HG02678 (cell line): ENCODE results near the gene BZW2.
"Not testable (repeated sequence)": the region's sequence is repeated elsewhere in the genome, so short reads cannot be mapped to it uniquely, and the experiment has no call there.

Experiments used
- ATAC-seq: cut with Tn5 transposase; IDR thresholded peaks from one replicate; pipeline ENCODE4 v1.9.1; 2021; ENCODE audit warnings: mild to moderate bottlenecking, moderate library complexity; ENCODE audit not compliant: unreplicated experiment

Gene BZW2

DNA sequence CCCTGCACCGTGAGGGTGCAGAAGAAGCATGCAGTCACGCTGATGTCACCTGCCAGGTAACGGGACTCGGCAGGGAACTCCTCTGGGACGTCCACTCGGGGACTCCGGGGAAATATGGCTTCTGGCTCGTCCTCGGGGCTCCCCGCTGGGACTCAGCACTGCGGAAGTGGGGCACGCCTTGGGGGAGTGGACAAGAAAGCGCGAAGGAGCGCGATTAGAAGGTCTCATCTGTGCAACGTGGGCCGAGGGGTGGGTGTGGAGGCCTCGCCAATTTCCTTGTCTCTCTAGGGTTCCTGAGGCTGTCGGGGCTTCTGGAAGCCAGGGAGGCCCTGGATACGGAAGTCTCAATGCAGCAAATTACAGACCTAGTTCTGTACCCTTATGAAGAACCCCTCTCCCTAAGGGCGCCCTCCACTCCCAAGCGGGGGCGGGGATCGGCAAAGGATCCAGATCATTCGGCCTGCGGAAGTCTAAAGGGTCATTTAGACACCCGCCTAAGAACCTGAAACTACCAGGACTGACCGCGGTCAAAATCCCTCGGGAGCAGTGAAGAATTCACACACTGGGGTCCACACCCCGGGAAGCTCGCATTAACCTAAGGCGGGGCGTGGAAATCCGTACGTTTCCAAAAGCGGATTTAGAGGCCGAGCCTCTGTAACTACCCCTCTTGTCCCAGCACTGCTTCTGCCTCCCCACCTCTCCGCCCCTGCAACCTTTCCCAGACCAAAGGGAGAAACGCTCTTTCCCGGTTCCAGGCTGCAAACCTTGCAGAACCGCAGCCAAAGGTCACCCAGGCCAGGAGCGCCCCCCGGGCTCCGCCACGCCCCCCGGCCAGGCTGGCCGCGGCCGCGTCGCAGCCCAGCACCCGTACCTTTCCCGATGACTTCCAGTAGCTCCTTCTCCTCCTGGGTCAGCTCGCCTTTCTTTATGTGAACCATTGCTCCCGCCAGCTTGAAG is 1.1 kb upstream of the BZW2 start:
- no peak for ATAC-seq

DNA sequence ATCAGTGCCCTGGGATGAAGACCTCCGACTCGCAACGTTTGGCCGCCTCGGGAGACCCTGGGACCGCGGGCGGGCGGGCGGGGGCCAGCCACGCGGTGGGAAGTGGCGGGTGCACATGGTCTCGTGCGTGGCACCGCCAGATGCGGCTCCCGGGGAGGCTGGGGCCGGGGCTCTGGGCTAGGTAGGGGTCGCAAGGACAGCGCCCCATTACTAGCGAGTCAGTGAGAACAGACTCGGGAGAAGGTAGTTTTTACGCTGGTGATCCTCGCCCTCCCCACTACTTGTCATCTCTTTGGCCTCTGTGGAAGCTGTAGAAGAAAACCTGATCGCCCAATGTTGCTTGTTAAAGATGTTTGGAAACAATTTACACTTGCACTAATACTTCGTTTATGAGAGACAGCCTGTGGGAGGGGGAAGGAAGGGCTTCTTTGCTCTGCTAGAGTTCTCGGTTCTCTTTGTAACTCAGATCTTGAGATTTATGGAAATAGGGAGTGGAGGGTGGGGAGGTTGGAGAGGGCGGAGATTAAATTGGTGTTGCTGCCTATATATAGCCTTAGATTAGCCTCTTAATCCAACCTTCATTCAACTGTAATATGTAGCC is 591 bp downstream of the BZW2 start:
- no peak for ATAC-seq

DNA sequence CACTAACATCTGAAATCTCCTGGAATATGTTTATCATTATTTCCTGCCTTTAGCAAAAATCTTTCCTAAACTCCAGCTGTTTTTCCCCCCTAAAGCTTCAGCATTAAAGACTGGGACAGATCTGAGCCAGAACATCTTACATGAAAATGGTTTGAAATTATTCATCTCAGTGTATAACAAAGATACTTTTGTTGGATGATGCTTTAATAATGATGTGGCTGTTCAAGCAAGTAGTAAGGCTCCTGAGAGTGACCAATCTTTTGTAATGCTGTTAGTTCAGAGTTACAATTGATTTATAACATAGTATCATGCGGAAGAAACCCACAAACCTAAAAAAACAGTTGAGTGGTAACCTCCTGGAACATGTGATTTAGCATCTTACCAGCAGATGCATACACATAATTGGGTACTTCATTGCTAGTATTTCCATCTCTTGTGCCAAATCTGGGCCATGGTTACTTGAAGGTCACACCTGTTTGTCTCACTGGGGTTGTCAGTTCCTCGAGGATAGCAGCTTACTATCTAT is 1.5 kb downstream of the BZW2 start:
- ATAC-seq: no peak

DNA sequence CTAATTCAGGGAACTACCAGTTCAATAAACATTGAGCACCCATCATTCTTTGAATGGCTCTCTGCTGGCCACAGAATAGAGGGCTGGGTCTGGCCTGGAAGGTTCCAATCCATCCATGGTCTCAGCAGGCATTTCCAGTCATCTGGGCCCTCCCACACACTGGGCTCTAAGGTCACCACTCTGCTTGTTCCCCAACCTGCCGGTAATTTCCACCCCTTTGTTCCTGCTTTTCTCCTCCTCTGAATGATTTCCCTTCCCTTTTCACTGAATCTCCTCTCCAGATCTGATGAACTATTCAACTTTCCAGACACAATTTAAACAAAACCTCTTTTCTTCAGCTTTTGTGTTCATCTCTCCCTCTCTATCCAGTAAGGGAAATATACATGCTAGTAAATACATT is 2.6 kb downstream of the BZW2 start:
- no peak for ATAC-seq

DNA sequence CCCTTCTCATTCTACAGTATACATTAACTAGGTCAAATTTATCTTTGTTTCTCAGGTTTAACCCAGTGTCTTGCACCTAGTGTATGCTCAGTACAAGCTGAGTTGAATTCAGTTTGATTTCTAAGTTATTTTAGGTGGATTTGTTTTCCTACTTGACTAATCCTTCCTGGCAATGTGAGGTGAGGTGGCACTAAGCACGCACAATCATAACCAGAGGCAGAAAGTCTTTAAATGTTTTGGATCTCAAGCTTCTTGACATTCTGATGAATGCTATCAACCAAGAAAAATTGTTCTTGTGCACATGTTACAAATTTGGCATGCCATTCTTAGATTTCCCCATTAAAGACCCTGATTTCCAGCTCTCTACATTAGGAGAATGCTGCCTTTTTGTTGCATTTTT is 3.2 kb downstream of the BZW2 start:
- ATAC-seq: no peak

DNA sequence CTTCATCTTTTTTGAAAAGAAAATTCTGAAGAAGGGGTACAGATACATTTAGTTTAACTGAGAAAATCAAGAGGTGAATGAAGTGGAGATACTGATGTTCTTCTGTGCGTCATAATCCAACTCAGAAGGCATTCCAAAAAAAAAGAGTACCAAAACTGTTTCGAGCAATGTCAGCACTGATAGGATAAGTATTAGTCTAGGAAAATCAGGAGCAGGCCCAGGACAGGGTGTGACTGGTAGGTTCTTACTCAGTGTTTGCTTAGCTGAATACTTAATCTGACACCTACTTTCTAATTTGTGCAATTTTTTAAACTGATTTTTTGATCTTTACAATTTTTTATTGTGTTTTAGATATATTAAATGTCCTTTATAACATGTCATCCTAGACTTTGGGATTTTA is 4.3 kb downstream of the BZW2 start:
- no peak for ATAC-seq

DNA sequence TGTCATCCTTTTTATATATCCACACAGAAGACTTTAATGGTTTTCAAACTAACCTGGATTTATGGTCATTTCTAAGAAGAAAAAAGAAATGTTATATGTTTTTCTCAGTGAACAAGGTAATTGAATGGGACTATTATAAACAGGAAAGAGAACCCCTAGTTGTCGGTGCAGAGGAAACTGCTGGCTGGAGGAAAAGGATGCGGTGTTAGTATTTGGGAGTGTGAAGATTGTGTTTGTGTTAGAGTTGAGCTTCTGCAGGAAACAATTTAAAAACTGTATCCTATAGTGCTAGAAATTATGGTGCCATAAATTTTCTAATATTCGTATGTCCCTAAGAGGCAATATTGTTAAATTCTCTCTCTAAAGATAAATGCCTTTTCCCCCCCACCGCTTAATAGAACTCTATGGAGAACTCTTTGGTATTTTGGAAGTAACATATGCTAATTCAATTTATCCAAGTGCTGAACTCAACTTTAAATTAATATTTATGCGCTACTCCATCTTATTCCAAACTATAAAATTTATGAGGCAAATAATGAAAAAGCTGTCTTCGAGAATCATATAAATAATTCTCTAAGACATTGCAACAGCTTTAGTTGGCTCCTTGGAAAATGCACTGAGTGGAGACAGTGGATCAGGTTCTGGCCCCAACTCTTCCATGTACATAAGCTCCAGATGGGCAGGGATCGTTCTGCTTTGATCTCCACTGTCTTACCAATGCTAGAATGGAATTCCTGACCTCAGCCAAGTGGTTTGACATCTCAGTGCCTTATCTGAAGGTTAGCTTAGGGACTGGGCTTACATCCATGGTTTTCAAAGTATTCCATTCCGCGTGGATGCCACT is 5.6 kb downstream of the BZW2 start:
- no peak for ATAC-seq

DNA sequence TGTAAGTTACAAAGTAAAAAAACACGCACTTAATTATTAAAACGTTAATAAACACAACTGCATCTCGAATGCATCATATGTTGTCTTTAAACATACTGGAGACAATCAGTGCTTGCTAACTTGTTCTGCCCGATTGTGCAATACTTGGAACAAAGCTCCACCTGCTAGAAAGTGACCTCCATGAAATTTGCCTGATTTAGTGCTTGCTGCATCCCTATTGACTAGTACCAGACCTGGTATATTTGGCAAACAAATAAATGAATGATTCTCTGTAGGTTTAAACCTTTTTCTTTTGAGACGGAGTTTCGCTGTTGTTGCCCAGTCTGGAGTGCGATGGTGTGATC is 6.2 kb downstream of the BZW2 start:
- no peak for ATAC-seq

DNA sequence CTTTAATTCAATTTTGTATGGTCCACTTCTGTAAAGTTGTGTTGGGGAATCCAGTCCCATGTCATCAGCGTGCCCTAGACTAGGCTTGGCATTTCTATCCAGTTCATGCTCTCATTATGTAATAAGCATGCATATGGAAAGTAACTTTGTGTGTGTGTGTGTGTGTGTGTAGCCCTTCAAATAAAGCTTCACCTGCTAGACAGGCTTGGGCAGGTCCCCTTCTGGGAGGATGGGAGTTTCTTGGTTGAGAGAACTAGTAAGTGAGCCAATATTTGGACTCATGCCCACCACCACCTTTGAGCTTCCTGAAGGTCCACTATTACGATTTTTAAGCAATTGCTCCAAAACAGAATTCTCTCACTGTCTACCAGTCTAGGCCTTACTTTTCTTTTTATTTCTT is 6.9 kb downstream of the BZW2 start:
- no peak for ATAC-seq

DNA sequence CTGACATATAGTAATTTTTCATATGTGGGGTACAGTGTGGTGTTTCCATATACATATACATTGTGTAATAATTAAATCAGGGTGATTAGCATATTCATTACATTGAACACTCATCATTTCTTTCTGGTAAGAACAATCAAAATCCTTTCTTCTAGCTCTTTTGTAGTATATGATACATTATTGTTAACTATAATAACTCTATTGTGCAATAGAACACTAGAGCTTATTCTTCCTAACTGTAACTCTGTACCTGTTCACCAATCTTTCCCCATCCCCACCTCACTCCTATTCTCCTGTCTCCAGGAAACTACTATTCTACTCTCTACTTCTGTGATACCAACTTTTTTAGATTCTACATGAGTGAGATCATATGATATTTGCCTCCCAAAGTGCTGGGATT is 9.4 kb downstream of the BZW2 start:
- no peak for ATAC-seq

DNA sequence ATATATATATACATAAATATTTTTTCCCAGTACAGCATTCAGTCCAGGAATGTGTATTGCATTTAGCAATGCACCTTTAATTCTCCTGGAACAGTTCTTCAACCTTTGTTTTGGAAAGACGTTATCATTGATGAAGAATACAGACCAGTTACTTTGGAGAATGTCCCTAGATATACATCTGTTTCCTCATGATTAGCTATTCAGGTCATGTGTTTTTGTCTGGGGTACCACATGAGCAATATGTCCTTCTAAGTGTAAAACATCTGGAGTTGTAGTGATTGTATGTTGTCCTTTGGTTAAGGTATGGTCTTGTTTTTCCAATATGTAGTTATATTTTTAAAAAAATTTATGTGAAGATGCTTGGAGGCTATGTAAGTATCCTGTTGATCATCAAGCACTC is 10.2 kb downstream of the BZW2 start:
- no peak for ATAC-seq

DNA sequence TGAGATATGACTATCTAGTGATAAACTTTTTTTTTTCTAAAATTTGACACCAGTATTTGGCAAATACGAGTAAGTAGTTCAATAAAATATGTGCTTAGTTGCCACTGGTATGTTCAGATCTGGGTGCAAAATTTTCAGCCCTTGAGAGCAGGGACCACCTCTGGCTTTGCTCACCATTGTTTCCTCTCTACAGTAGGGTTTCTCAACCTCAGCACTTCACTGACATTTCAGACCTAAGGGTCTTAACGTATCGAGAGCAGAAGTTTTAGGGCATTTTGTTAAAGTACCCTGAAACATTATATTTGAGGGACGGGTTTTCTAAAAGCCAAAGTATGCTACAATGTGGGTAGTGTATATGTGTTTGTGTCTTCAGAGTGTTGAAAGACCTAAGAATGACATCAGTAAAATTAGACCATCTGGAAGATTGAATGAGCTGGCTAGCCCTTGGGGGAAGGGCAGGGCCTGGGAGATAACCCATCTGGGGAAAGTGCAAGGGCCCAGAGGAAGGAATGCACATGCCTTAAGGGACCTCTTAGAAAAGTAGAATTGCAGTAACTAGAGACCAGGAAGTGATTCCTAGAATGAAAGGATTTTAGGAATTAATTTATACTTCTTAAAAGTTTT is 11.8 kb downstream of the BZW2 start:
- ATAC-seq: no peak

DNA sequence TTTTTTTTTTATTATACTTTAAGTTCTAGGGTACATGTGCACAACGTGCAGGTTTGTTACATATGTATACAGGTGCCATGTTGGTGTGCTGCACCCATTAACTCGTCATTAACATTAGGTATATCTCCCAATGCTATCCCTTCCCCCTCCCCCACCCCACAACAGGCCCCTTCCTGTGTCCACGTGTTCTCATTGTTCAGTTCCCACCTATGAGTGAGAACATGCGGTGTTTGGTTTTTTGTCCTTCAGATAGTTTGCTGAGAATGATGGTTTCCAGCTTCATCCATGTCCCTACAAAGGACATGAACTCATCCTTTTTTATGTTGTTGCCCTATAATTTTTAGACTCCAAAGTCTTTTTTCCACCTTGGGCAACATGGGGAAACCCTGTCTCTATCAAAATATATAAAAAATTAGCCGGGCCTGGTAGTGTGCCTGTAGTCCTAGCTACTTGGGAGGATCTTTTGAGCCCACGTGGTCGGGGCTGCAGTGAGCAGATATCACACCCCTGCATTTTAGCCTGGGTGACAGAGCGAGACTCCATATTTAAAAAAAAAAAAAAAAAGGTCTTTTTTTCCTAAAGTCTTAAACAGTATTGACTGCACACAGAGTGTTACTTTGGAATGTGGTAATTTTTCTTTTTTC is 14.0 kb downstream of the BZW2 start:
- ATAC-seq: not testable (repeated sequence)

DNA sequence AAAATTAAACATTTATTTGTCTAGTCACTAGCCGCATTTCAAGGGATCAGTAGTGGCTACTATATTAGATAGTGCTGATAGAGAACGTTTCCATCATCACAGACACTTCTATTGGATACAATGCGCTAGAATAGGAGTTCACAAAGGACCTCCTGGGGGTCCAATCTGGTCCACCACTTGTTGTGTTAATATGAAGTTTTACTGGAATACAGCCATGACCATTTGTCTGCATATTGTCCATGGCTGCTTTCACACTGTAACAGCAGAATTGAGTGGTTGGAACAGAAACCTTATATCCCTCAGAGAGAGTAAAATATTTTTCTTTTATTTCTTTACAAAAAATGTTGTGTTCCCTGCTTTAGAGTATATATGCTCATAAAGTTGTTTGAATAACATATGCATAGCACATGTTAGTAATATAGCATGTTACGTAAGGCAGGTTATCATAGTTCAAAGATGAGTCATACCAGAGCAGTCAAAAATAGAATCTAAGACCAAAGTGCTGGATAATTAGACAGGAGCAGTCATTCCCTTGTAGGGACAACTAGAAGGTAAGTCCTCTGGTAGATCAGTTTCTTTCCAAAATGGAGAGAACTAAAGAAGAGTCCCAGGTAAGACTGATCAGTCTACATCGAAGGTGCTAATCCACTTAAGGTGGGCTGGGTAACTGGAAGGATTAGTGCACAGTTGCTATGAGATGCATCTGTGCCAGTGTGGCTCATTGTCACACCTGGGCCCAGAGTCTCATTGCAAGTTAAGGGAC is 14.9 kb downstream of the BZW2 start:
- no peak for ATAC-seq

DNA sequence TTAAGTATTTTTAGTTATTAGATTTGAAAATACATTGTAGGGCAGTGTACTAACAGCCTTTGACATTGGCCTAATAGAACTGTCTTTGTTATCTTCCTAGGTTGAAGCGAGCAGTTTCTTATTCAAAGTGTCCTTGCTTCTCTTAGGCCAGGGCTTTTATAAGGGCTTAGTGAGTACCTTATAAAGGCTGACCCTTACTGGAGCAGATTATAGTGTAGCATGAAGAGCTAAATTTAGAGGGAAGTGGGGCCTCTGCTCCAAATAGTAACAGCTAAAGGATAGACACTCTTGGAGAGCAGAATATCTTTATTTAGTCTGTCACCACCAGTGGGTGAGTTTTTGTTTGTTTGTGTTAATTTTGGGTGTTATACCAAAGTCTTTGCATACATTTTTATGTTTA is 15.9 kb downstream of the BZW2 start:
- ATAC-seq: no peak

DNA sequence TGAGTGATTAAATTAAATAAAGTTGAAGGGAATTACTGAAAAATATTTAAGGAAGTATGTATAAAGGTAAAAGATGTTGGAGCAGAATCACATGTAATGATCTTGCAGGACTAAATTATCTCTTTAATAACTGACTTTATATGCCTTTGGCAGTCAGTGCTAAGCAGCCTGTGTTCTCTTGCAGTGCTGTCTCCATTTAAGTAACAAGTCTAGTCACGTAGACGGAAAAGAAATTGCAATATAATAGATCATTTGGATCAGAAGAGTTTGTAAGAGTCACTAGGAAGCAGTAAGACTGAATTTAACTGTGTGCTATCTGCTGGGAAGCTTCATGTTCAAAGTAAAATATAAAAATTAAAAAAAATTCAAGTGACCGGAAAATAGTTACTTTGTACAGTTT is 21.4 kb downstream of the BZW2 start:
- ATAC-seq: no peak

DNA sequence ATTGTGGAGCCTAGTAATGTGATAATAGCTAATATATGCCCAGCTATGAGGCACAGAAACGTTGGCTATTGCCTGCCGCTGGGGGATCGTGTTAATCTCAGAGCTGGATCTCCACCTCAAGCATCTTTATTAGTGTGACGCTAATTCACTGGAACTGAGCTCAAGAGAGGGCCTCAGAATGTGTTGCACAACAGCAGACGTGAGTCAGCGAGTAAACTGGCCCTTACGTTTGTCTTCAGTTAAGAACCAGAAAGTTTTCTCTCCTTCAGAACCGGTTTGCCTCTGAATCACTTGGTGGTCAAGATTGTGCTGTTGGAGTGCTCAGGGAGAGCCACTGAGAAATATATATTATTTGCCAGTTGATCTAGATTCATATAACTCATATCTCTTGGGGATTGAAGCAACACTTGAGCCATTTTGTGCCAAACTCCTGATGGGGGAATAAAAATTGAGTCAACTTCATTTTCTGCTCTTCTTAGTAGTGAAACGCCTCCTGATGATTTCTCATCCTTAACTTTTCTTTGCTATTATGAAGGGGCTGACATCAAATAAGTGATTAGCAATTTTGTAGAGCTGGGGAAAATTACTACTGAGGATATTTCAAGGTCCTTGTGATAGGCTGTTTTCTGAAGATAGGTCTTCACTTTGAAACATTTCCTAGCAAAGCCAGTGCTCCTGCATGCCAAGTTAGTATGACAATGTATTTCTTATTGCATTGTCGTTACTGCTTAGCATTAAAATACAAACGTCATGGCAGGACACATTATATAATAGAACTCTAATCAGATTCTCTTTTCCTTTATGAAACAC is 22.3 kb downstream of the BZW2 start:
- no peak for ATAC-seq

DNA sequence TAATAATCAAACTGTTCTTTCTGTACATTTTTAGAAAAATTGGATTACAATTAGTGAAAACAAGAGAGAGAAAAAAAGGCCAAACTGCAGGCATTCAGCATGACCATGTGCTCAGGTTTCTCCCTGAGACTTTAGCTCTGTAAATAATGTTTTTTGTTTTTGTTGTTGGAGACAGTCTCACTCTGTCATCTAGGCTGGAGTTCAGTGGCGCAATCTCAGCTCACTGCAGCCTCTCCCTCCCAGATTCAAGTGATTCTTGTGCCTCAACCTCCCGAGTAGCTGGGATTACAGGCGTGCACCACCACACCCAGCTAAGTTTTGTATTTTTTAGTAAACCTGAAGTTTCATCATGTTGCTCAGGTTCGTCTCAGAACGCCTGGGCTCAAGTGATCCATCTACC is 23.0 kb downstream of the BZW2 start:
- ATAC-seq: no peak

DNA sequence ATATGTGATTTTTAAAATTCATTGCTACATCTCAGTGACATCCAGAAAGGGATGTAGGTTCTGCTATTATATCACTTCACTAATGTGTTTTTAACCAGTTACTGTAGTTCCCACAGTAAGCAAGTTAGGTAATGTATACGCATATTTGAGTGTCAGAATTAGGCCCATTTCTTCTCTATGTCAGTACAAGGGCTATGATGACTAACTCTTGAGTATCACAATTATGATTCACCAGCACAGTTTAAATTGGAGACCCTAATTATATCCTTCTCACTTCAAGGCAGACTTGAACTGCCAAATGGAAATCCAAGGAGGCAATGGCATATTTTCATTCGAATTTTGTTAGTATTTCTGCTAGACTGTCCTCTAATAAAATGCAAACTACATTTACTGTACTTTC is 23.6 kb downstream of the BZW2 start:
- ATAC-seq: no peak
